NK-92 (cell line): ENCODE results near the gene MAN1C1.

Source experiments
- DNase-seq: peaks from one replicate; lab custom pipeline; 2025; ENCODE audit not compliant: unreplicated experiment; lab: John Stamatoyannopoulos, UW

The MAN1C1 gene

DNA sequence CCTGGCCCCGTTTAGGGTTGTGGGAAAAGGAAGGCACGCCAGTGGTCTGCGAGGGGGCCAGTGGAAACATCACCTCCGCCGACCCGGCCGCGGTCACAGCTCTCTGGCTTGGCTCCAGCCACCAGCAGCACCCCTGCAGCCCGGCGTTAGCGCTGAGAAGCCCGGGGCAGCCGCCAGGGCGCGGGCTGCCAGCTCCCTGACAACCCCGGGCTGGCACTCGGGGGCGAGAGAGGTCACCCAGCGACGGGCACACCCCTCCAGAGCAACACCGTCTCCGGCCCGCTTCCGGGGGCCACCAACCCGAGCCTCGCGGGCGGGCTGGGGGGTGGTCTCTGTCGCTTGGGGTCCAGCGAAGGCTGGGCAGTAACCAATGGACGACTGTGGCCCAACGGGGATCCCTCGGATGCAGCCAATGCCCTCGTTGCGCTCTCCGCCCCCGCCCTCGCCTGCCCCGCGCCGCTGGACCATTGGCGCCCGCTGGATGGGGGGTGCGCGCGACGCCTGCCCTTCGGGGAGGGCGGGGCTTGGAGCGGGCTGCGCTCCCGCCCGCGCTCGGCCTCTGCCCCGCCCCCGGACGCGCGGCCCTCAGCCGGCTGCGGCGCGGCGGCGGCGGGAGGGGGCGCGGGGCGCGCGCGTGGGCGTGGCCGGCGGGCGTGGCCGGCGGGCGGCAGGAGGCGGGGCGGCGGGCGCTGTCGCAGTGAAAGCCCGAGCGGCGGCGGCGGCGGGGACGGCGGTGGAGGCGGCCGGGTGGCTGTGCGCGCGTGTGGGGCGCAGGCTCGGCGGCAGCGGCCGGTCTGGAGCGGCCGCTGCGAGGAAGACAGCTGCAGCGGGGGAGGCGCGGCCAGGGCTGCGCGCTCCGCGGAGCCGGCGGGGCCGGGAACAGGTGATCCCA lies at the start of gene MAN1C1:
Gene MAN1C1 (plus strand): TSS at position 697 of the 892 bp plus-strand sequence. CDS start 1,007 bp downstream, outside the sequence.
- DNase-seq = no peak

DNA sequence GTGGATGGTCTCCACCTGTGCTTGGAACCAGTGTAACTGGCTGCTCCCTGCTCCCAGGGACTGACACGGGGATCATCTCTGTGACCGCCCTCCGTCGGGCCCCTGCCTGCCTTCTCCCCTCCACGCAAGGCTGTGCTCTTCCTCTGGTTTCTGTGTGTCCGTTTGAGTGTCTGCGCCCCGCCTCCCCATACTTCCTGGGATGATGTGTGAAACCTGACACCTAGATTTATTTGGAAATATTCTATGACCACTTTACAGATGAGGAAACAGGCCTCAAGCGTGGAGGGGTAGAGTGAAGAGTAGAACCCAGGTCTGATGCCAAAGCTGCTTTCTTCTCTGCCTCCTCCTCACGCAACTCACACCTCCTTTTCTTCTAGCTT lies 48.9 kb upstream of the MAN1C1 start:
- no peak for DNase-seq

DNA sequence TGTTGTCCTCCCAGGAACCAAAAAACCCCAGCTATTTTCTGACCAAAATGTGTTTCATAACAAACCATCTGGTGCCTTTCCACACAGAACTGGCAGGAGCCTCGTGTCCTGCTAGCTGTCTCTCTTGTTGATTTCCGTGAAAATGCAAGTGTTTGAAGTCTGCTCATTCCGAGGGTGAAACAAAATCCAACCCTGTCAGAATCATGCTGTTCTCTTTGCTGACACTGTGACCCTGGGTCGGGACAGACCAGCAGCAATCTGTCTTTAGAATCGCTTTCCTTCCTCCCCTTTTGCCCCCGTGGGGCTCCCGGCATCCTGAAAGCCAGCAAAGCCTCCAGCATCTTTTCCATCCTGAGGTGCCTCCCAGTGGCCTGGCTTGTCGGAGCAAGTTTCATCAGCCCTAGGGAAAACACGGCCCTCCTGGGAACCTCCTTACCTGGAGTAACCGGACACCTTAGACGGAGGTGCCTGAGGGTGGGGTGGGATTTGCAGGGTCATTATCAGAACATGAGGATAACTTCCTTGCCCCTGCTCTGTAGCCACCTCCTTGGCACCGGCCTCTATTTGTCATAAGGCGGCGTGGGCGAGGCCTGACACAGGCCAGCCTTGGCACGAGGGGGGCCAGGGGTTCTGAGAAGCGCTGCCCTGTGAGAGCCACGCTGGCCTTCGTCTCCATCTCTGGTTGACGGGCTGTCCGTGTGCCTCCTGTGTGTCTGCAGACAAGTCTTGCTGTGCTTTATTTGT lies 48.3 kb upstream of the MAN1C1 start:
- no peak for DNase-seq

DNA sequence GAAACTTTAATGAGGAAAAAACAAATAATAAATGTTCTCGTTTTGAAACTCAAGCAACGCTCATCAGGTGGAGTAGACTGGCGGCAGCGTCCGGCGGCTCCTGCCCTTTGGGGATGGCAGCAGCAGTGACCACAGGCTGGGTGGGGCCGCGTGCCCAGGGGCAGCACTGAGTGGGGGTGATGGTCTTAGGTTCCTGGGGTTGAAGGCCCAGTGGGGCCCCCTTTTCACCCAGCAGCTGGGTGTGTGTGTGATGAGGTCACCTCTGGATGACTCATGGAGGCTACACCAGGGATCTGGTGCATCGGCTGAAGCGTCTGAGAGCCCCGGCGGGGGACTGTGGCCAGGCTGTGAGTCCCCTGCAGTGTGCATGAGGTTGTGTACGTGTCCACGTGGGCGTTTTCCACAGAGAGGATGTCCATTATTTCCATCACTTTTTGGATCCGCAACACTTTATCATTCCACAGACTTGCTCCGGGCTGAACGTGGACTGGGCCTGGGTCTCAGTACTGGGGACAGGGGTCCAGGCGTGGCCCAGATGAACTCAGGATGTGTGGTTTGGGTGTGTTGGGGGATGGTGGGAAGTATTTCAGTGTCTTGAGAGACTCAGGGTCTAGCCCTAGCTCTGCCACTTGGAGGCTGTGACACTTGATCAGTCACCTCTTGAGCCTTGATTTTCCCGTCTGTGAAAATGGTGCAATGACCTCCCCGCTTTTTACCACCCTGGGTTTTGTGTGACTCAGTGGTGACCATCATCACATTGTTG lies 47.6 kb upstream of the MAN1C1 start:
- no peak for DNase-seq

DNA sequence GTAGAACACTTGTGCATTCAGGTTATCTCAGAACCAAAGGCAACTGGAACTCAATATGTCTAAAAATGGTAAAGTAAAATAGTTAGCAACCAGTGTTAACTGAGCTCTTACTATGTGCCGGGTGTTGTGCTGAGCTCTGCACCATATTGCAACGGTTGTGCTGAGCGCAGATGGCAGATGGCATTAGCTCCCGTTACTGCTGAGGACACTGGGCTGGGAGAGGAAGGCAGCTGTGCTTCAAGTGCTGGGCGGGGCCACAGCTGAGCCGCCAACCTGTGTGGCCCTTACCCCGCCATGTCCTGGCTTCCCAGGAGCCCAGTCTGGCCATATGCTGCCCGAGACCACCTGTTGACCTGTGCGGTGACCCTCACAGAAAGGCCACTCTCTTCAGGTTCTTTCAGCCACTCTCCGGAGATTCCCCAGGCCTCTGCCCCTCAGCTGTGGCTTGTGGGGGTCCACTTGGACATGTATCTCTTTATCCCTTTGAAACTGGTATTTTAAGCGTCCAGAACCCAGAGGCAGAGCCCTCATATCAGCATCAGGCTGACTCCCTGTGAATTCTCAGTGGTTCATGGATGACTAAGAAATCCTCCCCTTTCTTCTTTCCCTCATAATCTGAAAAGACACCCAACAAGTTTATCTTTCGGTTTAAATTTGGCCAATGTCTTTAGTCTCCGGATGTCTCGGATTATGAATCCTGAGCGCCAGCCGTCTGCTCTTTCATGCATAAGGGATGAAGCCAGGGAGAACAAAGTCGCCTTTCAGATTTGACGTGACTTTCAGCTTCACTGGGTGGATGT lies 46.8 kb upstream of the MAN1C1 start:
- no peak for DNase-seq

- DNase-seq = no peak
Observed at GRCh38 chr1:25570798-25571521, 45.6 kb upstream of the MAN1C1 start.

DNA sequence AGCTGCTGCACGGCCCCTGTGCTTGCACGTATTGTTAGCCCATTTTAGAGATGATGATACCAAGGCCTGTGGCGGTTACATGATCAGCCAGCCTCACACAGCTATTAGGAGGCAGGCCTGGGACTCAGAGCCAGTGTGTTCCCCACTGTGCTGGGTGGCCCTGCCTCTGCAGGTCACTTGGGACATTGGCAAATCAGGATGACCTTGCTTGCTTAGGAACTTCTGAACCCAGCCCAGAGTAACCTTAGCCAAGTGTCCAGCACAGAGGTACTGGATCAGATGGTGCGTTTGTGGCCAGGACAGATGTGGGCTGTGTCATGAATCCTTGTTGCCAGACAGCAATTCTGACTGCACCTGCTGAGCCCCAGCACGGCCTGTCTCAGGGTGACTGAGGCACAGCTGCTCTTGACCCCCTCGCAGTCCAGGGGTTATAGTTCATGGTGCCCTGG lies 45.0 kb upstream of the MAN1C1 start:
- no peak for DNase-seq

GRCh38 chr1:25572107-25572506 lies 44.5 kb upstream of the MAN1C1 start:
- DNase-seq = no peak

DNA sequence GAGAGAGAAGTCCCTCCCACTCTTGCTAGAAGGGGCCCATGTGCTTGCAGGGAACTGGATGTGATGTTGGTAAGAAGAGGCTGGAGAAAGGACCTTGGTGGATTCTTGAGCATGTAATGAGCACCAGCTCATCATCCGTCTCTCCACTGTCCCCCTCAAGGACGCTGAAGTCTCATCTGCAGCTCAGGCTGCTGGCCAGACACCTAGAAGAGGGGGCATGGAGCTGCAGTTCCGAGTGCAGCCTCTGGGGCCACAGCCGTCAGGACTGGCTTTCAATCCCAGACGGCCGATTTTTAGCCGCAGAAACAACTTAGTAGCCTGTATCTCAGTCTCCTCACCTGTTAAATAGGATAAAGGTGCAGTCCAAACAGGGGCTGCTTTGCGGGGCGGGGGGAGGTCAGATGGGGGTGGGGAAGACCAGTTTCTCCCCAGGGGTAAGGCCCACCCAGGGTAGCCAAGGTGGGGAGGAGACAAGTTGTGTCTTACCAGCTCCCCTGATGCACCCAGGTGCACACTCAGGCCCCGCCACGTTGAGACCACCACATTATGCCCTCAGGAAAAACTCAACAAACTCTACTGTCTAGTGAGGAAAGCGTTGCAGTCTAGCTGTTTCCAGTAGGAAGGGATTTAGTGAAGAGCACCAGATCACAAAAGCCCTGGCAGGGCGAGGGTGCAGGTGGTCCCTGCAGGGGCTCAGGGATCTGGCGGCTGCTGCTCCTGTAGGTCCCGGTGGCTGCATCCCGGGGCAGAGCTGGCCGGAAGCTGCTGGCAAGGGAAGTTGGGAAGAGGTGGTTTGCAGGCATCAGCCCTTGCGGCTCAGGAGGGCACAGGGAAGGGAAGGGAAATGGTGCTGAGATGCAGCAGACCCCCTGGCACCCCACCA lies 43.6 kb upstream of the MAN1C1 start:
- no peak for DNase-seq

- DNase-seq = no peak
Observed at GRCh38 chr1:25573591-25573930, 43.0 kb upstream of the MAN1C1 start.

- no peak for DNase-seq
Observed at GRCh38 chr1:25573961-25574360, 42.6 kb upstream of the MAN1C1 start.

- DNase-seq = no peak
Observed at GRCh38 chr1:25575191-25575590, 41.4 kb upstream of the MAN1C1 start.

DNA sequence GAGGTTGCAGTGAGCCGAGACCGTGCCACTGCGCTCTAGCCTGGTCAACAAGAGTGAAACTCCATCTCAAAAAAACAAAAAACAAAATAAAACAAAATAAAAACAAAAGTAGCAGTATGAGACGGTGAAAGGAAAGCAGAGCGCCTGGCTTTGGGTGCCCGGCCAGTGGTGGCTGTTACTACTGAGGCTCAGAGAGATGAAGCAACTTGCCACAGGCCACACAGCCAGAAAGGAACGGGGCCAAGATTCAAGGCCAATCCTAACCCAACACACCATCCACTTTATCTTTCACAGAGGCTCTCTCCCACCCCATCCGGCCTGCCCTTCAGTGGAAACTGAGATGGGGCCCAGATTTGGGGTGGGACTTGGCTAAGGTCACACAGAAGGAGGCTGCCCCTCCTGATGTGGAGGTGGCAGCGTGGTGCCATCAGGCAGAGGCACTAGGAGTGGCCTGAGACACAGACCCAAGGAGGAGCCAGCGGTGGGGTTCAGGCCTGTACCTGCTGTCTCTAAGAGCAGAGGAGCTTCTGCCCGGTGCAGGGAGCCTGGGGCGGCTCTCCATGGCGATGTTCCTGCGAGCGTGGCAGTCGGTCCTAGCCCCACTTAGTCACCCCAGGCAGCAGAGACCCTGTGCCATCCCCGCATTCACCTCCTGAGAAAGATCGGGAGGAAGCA lies 40.0 kb upstream of the MAN1C1 start:
- no peak for DNase-seq

DNA sequence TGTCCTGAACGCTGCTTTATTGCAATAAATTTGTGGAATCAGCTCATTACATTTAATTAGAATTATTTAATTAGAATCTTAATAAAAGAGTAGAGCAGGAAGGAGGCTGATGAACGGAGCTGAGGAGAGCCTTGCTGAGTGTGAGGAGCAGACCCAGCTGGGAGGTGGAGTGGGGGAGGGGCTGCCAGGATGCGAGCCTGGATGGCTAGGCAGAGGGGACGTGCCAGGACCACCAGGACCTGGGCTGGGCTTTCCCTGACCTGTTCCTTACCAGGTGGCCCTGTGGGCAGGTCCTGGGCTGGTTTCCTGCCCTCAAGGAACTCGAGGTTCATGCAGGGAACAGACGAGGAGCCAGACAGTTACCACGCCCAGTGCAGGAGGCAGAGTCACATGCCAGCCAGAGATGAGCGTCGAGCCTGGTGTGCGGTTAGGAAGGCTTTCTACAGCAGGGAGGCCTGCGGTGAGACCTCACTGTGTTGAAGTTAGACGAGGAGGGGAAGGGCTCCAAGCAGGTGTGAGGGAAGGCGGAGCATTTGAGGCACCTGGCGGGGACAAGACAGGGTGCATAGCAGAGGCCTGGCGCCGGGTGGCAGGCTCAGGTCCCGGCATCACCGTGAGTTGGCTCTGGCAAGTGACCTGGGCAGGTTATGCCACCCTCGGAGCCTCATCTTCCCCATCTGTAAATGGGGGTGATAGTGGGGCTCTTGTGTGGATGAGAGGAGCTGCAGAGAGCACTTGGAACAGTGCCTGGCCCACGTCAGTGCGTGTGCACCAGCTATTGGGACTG lies 39.3 kb upstream of the MAN1C1 start:
- no peak for DNase-seq

DNA sequence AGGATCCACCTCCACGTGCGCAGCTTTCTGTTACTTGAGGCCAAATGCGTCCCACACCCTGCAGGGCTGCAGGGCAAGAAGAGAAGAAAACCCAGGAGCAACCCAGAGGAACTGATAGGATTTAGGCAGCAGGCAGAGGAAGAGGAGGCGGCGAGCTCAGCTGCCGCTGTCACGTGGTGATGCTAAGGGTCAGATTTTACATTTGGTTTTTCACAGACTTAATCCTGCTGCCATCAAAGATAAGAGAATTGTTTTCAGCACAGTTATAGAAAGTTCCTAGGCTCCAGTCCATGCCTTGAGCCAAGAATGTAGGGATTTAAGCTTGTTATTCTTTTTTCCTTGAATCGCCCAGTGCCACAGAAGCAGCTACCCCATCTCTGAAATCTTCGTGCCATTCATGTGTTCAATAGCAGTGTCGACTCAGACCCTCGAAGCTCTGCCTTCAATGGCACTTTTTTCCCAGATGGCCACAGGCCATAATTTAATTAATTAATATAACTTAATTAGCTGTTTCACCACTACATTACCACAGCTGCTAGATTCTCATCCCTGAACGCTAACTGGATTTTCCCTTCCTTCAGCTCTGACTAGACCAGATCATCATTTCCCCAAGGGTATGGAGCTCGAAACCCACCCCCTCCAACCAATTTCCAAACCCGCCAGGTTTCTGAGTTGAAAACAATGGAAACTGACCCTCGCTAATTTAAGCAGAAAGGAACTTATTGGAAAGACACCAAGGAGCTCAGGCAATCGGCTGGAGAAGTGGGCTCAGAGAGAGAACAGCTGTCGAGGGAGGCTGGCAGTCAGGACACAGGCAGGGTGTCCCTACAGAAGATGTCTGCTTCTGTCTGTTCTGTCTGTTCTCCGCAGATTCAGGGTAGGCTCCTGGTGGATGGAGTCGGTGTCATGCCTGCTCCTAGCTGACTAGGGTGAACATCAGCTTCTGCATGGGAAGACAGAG lies 37.0 kb upstream of the MAN1C1 start:
- DNase-seq = no peak

- DNase-seq = no peak
Observed at GRCh38 chr1:25580927-25581326, 35.7 kb upstream of the MAN1C1 start.

- DNase-seq = no peak
Observed at GRCh38 chr1:25581764-25582163, 34.8 kb upstream of the MAN1C1 start.
